ENCODE data around the gene KATNB1.

KATNB1 gene

DNA sequence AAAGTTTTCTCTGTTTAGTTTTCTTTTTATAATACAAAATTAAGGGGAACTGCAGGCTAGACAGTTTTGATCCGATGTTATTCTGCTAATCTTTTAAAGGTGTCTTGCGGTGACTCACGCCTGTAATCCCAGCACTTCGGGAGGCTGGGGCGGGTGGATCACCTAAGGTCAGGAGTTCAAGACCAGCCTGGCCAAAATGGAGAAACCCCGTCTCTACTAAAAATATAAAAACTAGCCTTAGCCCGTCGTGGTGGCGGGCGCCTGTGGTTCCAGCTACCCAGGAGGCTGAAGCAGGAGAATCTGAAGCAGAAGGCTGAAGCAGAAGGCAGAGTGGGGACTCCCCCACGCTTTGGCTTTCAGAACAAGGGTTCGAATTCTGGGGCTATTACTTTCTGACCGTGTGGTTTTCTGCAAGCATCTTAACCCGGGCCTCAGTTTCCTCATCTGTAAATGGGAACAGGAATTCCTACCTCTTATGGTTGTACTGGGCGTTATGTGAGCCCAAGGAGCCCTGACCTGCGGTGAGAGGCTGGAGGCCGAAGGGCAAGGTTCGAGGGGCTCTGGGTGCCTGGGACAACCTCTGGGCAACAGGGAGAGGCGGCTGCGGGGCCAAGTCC lies 1.2 kb upstream of the KATNB1 start:
- ATAC-seq: no peak
- no peak for TF ChIP-seq GLIS3 (CRISPR knock-in tag; IDR thresholded peaks at IDR 0.05)
- no peak for TF ChIP-seq RARB (CRISPR knock-in tag; IDR thresholded peaks at IDR 0.05)
- TF ChIP-seq, protein P1, sequence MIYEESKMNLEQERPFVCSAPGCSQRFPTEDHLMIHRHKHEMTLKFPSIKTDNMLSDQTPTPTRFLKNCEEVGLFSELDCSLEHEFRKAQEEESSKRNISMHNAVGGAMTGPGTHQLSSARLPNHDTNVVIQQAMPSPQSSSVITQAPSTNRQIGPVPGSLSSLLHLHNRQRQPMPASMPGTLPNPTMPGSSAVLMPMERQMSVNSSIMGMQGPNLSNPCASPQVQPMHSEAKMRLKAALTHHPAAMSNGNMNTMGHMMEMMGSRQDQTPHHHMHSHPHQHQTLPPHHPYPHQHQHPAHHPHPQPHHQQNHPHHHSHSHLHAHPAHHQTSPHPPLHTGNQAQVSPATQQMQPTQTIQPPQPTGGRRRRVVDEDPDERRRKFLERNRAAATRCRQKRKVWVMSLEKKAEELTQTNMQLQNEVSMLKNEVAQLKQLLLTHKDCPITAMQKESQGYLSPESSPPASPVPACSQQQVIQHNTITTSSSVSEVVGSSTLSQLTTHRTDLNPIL (CRISPR knock-in tag; IDR thresholded peaks at IDR 0.05; ENCODE audit: low read depth): no peak
- no peak for TF ChIP-seq SNAI2 (CRISPR knock-in tag; IDR thresholded peaks at IDR 0.05)
- no peak for TF ChIP-seq POU6F1 (CRISPR knock-in tag; IDR thresholded peaks at IDR 0.05; ENCODE audit: borderline replicate concordance, low read depth)
- TF ChIP-seq, protein P2, sequence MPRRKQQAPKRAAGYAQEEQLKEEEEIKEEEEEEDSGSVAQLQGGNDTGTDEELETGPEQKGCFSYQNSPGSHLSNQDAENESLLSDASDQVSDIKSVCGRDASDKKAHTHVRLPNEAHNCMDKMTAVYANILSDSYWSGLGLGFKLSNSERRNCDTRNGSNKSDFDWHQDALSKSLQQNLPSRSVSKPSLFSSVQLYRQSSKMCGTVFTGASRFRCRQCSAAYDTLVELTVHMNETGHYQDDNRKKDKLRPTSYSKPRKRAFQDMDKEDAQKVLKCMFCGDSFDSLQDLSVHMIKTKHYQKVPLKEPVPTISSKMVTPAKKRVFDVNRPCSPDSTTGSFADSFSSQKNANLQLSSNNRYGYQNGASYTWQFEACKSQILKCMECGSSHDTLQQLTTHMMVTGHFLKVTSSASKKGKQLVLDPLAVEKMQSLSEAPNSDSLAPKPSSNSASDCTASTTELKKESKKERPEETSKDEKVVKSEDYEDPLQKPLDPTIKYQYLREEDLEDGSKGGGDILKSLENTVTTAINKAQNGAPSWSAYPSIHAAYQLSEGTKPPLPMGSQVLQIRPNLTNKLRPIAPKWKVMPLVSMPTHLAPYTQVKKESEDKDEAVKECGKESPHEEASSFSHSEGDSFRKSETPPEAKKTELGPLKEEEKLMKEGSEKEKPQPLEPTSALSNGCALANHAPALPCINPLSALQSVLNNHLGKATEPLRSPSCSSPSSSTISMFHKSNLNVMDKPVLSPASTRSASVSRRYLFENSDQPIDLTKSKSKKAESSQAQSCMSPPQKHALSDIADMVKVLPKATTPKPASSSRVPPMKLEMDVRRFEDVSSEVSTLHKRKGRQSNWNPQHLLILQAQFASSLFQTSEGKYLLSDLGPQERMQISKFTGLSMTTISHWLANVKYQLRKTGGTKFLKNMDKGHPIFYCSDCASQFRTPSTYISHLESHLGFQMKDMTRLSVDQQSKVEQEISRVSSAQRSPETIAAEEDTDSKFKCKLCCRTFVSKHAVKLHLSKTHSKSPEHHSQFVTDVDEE (CRISPR knock-in tag; IDR thresholded peaks at IDR 0.05): no peak
- TF ChIP-seq BACH2 (CRISPR knock-in tag; IDR thresholded peaks at IDR 0.05; ENCODE audit: borderline replicate concordance): no peak
- TF ChIP-seq ESRRG (CRISPR knock-in tag; IDR thresholded peaks at IDR 0.05): no peak
- no peak for TF ChIP-seq PATZ1 (CRISPR knock-in tag; IDR thresholded peaks at IDR 0.05; ENCODE audit: borderline replicate concordance)
- TF ChIP-seq TCF4 (CRISPR knock-in tag; IDR thresholded peaks at IDR 0.05; ENCODE audit: borderline replicate concordance): no peak

GRCh38 chr16:57734925-57735754 lies 430 bp upstream of the KATNB1 start:
- TF ChIP-seq TCF4 (CRISPR knock-in tag; IDR thresholded peaks at IDR 0.05; ENCODE audit: borderline replicate concordance): no peak
- no peak for TF ChIP-seq ISL1 (CRISPR knock-in tag; IDR thresholded peaks at IDR 0.05)
- no peak for TF ChIP-seq ZFP3 (CRISPR knock-in tag; IDR thresholded peaks at IDR 0.05)
- TF ChIP-seq CSDC2 (CRISPR knock-in tag; IDR thresholded peaks at IDR 0.05): no peak
- no peak for TF ChIP-seq BACH2 (CRISPR knock-in tag; IDR thresholded peaks at IDR 0.05; ENCODE audit: borderline replicate concordance)
- no peak for TF ChIP-seq ZNF70 (CRISPR knock-in tag; IDR thresholded peaks at IDR 0.05)
- no peak for TF ChIP-seq ZNF8 (CRISPR knock-in tag; IDR thresholded peaks at IDR 0.05)
- TF ChIP-seq, protein P1 (CRISPR knock-in tag; IDR thresholded peaks at IDR 0.05; ENCODE audit: low read depth): no peak
- no peak for TF ChIP-seq ESRRG (CRISPR knock-in tag; IDR thresholded peaks at IDR 0.05)
- TF ChIP-seq ARNTL (CRISPR knock-in tag; IDR thresholded peaks at IDR 0.05; ENCODE audit: borderline replicate concordance, low read depth): no peak
- no peak for TF ChIP-seq PPARA (CRISPR knock-in tag; IDR thresholded peaks at IDR 0.05; ENCODE audit: borderline replicate concordance)
- ATAC-seq: peak; percentile 96
